ENCODE results near the gene CAMKK2.
"Not testable (repeated sequence)": the region's sequence is repeated elsewhere in the genome, so short reads cannot be mapped to it uniquely, and the experiment has no call there.

Gene CAMKK2

DNA sequence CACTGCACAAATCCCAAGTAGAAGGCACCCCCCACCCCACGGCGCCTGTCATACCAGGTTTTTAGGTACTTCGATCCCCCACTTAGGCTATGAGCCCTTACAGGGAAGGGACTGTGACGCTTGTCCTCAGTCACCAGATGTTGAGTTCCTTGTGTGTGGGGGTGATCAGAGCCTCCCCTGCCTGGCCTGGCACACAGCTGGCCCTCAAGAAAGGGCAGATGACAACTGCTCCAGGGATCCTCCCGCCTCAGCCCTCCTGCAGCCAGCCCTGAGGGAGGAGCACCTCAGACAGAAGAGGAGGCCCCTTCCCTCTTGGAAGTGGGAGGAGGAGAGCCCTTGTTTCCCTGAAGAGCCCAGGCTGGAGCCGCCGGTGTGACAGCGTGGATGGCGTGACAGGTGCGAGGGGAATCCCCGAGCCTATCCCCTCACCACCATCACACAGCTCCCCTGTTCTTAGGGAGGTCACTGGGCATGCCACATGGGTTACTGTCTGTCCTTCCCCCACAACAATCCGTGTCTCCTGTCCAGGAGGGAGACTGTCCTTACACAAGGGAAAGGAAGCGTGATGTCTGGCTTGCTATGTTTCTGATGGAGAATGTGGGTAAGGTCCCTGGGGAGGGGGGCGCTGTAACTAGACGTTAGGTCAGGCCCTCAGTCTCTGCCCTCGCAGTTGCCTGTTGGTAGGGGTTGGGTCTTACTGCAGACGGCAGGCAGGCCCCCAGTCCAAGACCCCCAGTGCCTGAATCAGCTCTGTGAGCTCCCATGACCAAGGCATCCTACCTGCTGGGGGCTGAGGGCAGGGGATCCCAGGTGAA lies 55.1 kb downstream of the CAMKK2 start:
- DNase-seq: no peak

DNA sequence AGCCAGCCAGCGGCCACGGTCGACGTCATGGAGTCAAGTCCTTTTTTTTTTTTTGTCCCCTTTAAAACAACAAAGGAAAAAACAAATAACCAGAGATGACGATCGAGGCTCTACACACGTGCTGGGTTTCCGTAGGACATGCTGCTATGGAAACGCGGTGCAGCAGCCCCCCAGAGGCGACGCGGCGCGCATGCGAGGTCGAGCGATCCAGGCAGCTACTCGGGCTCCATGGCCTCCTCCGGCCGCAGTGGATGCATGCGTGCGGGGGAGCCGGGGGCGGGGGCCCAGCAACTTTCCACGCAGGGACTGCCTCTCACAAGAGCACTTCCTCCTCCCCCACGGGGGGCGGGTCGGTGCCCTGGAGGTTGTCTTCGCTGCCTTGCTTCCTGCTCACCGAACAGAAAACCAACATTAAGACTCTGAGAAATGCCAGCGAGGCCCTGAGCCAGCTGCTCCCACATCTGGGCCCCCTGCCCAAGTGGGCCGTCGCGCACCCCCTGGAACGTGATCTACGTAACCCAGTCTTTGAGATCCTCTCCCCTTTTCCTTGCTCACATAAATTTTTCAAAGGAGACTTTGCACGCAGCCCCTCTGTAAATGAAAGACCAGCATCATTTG lies 55.9 kb downstream of the CAMKK2 start:
- DNase-seq: peak; percentile 36

DNA sequence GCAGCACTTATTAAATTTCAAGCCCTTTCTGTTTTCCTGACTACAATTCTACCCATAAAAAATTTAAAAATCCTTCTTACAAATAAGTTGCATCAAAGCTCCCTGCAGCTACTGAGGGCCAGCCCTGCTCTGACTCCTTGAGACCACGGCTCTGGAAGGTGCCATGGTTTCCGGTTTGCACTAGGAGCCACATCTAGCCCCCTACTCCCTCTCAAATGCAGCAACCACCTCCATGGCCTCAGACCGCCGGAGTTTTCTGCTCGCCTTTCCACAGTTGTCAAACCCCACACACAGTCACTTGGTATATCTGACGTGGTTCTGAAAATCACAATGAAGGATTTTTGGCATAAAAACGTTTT lies 56.5 kb downstream of the CAMKK2 start:
- DNase-seq: no peak

GRCh38 chr12:121239351-121240061 lies 57.0 kb downstream of the CAMKK2 start:
- no peak for DNase-seq

DNA sequence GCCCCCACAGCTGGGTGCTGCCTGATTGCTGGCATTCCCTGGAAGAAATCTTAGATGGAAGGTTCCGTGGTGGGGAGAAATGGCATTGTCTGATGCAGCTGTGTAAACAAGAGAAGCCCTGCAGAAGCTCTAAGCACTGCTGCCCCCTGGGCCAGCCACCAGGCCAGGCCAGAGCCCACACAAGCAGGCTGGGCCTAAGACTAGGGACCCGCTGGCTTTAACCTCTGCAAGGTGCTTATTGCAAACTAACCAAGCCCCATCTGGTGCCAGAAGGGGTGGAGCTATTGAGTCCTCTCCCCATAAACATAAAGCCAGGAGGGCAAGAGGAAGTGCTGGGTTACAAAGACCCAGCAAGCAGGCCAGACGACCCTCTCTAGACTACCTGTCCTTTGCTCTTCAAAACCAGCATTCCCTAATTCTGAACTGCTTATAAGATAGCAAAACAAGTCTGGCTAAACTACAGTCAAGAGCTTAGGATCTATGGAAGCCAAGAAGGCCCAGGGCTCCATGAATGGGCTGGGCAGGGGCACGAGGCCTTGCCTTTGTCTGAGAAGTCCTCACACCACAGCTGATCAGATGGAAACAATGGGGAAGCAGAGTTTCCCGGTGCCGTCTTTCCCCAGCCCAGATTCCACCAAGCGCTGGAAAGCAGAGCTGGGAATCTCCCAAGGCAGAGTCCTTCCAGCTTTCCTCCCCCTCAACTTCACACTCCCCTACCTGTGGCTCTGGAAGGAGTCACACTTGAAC lies 57.7 kb downstream of the CAMKK2 start:
- DNase-seq: no peak

DNA sequence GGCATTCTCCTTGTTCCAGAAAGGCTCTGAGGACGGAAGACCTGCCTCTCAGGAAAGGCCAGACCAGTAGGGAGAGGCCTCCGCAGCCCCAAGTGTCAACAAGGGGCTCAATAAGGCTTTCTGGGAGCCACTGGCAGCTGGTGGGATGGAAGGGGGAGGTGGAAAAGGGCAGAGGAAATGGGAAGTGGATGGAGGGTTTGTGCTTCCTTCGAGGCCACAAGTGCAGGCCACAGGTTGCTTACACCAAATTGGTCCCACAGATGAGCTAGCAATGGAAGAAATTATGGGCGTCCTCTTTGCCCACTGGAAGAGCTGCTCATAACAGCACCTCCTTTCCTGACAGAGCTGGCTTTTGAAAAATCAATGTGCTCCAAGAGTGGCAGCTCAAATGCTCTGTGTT lies 58.4 kb downstream of the CAMKK2 start:
- DNase-seq: no peak

- no peak for DNase-seq
Measured at GRCh38 chr12:121237415-121237814, 59.1 kb downstream of the CAMKK2 start.

- no peak for DNase-seq
Measured at GRCh38 chr12:121236776-121237175, 59.7 kb downstream of the CAMKK2 start.

GRCh38 chr12:121233628-121234020 lies 62.9 kb downstream of the CAMKK2 start:
- DNase-seq: no peak

DNA sequence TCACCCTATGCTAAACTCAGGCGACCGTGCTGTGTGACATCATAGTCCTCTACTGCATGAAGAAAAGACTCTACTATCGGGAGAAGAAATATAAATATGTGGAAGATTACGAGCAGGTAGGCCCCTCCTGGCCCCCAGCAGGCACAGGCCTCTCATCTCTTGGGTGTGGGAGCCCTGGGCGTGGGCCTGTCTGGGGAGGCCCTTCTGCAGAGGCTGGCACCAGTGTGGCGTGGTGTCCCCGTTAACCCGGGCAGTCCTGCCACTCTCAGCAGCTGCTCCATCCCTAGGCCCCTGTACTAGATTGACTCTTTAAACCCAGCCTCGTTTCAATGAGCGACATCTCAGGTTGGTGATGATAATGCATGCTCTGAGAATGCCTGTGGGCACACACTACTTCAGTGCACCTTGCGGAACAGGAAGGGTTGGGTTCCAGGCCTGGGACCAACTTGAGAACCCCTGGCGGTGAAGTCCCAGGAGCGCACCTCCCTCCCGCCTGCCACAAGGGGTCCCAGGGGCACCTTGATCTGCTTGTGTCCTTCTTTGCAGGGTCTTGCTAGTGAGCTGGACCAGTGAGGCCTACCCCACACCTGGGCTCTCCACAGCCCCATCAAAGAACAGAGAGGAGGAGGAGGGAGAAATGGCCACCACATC lies 63.4 kb downstream of the CAMKK2 start:
- DNase-seq: no peak

GRCh38 chr12:121232163-121232562 lies 64.3 kb downstream of the CAMKK2 start:
- DNase-seq: no peak

GRCh38 chr12:121230538-121230907 lies 66.0 kb downstream of the CAMKK2 start:
- DNase-seq: no peak

GRCh38 chr12:121229826-121230537 lies 66.5 kb downstream of the CAMKK2 start:
- peak; percentile 65 for DNase-seq

GRCh38 chr12:121228919-121229665 lies 67.4 kb downstream of the CAMKK2 start:
- no peak for DNase-seq

DNA sequence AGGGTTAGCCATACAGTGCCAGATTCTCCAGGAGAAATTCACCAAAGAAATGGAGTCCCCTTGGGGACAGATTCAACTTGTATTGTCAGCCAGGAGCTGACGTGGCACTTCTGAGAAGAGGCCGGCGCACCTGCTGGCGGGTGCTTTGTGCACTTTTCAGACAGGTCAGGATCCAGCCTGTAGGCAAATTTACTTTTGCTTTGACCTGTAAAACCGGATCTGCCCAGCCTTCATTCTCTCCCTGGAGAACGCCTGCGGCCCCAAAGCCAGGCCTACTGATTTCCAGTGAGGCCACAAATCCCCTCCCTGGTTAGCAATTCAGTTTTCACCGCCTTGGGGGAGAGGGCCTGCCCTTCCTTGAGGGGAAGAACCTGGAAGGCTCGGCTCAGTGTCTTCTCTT lies 69.2 kb downstream of the CAMKK2 start:
- no peak for DNase-seq

DNA sequence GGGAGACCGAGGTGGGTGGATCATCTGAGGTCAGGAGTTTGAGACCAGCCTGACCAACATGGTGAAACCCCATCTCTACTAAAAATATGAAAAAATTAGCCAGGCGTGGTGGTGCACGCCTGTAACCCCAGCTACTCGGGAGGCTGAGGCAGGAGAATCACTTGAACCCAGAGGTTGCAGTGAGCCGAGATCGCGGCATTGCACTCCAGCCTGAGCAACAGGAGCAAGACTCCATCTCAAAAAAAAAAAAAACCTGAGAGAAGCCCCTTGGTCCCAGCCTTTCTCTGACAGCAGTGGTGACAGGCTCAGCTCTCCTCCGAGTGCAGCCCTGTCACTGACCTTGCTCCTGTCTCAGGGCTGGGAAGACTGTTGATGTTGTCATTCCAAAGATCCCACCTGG lies 69.6 kb downstream of the CAMKK2 start:
- DNase-seq: not testable (repeated sequence)

DNA sequence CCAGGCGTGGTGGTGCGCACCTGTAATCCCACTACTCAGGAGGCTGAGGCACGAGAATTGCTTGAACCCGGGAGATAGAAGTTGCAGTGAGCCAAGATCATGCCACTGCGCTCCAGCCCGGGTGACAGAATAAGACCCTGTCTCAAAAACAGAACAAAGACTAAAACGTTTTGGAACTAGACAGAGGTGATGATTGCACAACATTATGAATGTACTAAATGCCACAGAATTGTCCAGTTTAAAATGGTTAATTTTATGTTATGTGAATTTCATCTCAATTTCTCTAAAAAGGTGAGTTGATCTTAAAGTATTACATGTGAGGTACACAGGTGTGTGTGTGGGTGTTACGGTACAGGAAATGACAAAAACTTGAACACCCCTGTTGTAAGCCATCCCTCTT lies 70.1 kb downstream of the CAMKK2 start:
- no peak for DNase-seq

GRCh38 chr12:121224591-121224990 lies 71.9 kb downstream of the CAMKK2 start:
- DNase-seq: no peak

GRCh38 chr12:121223292-121224285 lies 72.9 kb downstream of the CAMKK2 start:
- no peak for DNase-seq

DNA sequence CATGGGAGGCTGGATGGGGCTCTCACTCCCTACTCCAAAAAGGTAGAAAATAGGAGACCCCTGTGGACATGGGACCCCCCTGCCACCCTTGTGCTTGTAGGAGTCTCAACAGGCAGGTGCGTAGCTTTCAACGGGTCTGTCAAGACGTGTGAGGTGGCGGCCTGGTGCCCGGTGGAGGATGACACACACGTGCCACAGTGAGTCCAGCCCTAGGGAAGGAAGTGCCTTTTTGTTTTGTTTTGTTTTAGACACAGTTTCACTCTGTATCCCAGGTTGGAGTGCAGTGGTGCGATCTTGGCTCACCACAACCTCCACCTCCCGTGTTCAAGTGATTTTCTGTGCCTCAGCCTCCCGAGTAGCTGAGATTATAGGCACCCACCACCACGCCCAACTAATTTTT lies 73.7 kb downstream of the CAMKK2 start:
- DNase-seq: no peak

Measured in fibroblast of upper back skin (primary cell).